ENCODE results near the gene USP40.

USP40 gene

DNA sequence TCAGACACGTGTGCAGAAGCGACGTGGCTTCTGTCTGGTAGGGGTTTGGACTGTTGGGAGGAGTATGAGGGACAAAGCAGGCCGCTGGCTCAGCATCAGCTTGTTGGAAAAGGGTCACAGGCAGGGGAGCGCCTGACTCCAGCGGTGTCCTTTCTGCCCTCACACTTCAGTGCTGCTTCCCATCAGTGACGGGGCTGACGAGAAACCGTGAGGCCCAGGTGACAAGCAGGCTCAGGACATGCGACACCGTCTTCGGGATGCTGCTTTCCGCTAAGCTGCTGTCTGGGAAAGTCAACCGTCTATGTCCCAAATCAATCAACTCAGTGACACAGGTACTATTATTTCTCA is 90.5 kb downstream of the USP40 start:
- DNase-seq (ENCODE audit: low read depth in 2 of 2) = no peak

DNA sequence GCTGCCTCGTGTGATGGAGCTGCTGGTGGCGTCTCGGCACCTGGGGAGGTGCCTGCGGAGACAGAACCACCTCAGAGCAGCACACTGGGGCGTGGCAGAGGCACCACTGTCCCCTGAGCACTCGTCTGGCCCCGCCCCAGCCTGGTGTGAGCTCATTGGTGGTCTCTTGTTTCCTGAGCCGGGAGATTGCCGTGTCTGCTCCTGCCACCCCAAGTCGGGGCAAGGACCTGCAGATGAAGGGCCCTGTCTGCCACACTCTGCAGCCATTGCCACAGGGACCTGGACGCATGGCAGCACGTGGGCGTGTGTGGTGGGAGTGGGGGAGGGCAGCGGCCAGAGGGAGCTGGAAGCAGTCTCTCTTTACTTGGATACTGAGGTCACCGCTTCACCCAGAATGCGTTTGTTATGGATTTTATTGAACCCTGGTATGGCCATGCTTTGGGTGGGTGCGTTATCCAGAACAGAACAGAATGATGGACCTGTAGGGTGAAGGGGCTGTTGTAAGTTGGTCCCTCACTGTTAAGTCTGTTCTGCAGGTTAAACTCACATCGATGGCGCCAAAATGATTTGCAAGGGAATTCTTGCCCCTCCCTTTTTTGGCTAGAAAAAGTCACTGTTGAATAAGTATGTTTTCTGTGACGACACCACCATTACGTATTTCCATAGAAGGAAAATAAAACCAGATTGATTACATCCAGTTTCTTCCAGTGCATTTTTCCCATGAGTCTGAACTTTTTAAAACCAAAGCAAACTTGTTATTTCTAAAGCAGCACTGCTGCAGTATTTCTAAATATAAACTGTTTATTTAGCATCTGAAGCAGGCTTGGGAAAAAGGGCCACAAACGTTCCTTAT is 92.0 kb downstream of the USP40 start:
- DNase-seq (ENCODE audit: low read depth in 2 of 2) = no peak

- no peak for DNase-seq (ENCODE audit: low read depth in 2 of 2)
Measured at GRCh38 chr2:233473878-233474277, 92.7 kb downstream of the USP40 start.

DNA sequence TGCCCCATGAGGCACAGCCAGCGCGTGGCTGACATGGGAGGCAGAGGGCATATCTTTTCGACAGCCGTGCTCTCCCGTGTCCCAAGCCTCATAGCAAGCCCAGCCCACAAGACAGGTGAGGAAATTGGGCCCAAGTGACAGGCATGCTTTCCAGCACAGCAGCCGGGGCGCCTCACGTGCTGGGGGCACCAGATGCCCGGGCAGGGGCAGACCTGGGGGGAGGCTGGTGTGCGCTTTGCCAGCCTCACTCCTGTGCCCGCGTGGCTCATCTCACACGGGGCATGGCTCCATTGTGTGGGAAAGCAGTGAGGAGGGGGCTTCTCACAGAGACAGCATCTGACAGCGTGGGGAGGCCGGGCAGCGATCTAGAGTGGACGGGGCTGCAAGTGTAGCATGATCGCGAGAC is 93.2 kb downstream of the USP40 start:
- DNase-seq (ENCODE audit: low read depth in 2 of 2) = no peak

DNA sequence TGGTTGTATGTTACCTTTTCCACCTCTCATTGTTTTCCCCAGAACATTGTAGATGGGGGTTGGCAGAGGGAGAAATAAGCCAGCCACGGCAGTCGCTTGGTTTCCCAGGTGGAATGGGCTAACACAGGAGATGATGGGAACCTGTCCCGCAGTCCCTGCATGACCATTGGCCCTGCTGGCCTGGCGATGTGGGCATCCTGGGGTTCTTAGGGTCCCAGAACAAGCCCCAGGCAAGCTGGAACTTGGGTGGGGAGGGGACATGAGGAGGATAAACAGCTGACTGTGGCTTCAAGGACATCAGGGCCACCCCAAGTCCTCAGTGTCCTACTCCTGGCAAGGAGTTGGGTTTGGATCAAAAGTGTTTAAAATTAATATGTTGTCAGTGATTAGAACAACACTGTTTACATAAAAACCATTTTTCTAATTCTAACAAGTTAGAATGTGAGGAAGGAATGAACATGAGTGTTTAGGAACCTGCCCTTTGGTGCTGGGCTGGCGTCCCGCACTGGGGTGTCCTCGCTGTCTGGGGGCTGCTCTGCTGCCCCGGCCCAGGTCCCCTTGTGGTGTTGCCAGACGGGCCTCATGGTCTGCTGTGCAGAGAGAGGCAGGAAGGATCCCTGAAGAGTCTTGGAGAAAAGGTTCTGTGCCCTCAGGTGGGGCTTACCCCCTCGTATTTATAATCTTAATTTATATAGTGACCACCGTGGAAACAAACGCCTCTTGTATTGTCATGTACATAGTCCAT is 95.1 kb downstream of the USP40 start:
- DNase-seq (ENCODE audit: low read depth in 2 of 2) = no peak

DNA sequence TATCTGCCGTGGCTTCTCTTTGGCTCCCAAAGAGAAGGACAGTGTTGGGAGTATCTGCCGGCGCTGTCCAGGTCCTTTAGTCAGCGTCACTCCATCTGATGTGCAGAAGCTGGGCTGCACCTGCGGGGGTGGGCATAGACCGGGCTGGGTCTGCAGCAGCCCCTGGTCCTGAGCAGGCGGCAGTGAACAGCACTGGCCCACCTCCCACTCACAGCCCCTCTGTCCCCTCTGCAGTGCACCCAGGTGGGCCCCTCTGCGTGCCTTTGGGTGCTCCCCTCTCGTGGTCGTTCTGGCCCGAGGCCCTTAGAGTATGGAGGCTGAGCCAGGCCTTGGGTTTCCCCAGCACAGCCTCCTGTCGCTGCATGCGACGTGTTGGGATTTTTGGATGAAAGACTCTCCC is 95.7 kb downstream of the USP40 start:
- DNase-seq (ENCODE audit: low read depth in 2 of 2) = no peak

GRCh38 chr2:233470011-233470687 is 96.4 kb downstream of the USP40 start:
- no peak for DNase-seq (ENCODE audit: low read depth in 2 of 2)

- no peak for DNase-seq (ENCODE audit: low read depth in 2 of 2)
Measured at GRCh38 chr2:233469261-233470010, 97.1 kb downstream of the USP40 start.

DNA sequence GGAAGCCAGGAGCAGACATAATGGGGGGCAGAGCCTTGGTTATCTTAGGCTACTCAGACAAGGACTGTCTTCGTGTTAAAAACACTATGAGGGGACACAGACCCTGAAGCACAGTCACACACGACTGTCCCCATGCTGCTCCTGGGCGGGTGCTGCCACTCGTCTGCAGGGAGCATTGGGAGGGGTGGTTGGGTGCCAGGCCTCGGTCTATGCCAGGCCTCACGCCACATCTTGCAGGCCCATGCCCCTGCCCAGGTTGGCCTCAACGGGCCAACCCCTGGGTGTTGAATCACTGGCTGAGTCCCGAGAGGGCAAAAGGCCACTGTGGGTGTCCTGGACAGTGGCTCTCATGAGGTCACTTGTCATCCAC is 97.9 kb downstream of the USP40 start:
- DNase-seq (ENCODE audit: low read depth in 2 of 2) = no peak

- DNase-seq (ENCODE audit: low read depth in 2 of 2) = no peak
Measured at GRCh38 chr2:233468047-233468740, 98.4 kb downstream of the USP40 start.

- no peak for DNase-seq (ENCODE audit: low read depth in 2 of 2)
Measured at GRCh38 chr2:233466991-233467603, 99.5 kb downstream of the USP40 start.

DNA sequence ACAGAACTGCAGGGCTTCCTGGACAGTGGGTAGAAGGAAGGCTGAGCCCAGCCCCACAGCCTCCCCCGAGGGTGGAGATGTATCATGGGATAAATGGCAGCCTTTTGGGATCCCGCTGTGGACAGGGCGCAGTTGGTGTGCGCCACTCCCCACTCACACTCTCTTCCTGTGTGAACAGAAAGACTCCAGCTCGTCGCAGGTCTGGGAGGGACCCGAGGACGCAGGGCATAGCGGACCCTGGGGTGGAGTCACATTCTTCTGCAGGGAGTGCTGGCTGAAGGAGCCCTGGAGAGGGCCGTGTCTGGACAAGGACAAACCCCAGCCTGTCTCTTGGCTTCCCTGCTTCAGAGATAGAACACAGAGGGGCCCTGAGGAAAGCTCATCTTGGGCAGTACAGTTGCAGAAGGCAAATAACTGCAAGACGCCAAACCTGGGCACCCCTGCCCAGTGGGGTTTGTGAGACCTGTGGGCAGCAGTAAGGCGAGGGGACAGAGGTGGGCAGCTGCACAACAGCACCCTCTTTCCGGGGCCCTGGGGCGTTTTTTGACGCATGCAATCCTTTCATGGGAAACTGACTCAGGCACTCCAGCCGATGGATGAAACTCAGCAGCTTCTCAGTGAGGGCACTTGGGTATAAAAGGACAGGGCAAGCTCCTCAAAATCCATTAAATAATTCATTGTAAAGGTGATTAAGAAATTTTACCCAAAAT is 101.9 kb downstream of the USP40 start:
- no peak for DNase-seq (ENCODE audit: low read depth in 2 of 2)

DNA sequence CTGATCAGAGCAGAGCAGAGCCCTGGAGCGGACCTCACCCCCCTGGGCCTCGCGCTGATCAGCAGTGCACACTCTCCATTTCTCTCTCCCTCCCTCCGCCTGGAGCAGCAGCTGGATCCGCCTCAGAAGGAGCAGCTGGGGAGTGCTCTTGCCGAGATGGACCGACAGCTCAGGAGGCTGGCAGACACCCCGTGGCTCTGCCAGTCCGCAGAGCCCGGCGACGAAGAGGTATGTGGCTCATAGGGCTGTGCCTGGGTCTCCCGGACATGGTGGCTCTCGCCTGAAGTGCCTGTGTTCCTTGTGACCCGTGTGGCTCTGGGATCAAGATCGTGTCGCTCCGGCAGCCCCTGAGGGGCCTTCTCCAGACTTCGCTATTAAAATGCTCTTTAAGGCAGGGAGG is 102.5 kb downstream of the USP40 start:
- DNase-seq (ENCODE audit: low read depth in 2 of 2) = no peak

- no peak for DNase-seq (ENCODE audit: low read depth in 2 of 2)
Measured at GRCh38 chr2:233463586-233463985, 103.0 kb downstream of the USP40 start.

- DNase-seq (ENCODE audit: low read depth in 2 of 2) = no peak
Measured at GRCh38 chr2:233462826-233463470, 103.6 kb downstream of the USP40 start.

DNA sequence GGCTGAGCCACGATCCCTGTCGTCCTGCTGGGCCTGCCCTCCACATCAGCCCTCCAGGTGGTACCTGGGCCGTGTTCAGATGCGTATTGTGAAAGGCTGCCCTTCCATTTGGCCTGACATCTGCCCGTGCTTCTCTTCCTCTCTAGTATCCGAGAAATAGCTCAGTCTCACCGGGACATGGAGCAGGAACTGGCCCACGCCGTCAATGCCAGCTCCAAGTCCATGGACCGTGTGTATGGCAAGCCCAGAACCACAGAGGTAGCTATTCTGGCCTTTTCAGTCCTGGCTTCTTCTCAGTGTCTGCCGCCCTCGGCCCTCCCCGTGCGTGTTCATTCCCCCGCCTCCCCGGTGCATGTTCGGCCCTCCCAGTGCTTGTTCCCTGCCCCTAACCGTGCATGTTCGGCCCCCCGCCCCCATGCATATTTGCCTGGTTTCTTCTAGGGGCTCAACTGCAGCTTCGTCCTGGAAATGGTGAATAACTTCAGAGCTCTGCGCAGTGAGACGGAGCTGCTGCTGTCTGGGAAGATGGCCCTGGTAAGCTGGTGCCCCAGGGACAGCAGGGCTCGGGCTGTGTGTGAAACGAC is 104.3 kb downstream of the USP40 start:
- DNase-seq (ENCODE audit: low read depth in 2 of 2) = no peak

DNA sequence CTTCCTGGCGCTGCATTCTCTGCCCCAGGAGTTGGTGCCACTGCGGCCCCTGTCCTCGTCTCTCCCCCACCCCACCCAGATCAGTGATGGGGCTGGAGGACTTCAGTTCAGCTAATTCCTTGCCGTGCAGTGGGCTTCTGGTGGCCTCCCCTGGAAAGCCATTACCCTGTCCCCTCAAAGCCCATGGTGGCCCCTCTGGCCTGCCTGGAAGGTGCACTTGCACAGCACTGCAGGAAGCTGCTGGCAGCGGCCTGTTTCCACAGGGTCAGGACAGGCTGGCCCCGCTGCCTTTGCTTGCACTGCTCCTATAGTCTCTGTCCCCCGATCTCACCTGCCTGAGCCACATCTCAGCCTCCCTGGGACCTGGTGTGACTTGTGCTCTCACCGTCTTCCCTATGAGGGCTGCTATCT is 105.1 kb downstream of the USP40 start:
- no peak for DNase-seq (ENCODE audit: low read depth in 2 of 2)

GRCh38 chr2:233460726-233461441 is 105.7 kb downstream of the USP40 start:
- no peak for DNase-seq (ENCODE audit: low read depth in 2 of 2)

DNA sequence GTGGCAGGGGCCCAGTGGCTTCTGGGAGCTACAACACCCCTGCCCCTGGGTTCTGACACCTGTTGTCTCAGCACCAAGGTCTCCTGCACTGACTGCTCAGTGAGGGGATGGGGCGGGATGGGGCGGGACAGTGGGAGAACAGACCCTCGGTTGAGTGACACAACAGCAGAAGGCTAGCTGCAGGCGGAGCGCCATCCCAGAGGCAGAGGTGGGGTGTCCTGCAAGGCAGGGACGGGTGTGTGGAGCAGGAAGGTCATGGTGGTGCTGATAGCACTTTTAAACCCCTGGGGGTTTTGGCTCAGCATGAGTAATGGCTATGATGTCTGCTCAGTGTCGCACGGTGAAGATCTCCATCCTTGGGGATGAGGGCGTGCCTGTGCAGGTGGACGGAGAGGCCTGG is 107.2 kb downstream of the USP40 start:
- DNase-seq (ENCODE audit: low read depth in 2 of 2) = no peak

Data from stimulated activated CD4-positive, alpha-beta T cell treated with anti-CD3 and anti-CD28 coated beads, Interleukin-1b, Interleukin-23, amount 100 ng/mL, for 1 hour (primary cell).